SK-N-SH (cell line): ENCODE results near the gene TSR2. TPM values are rescaled to one million over a fixed set of nuclear protein-coding genes. Genes with fewer than 3 reads are reported as not detected.

Experiments used
- CTCF ChIA-PET: fragments of 300-600, 350-600 bp; formaldehyde crosslinking; extraction: SDS; loops from one replicate; lab custom pipeline; 2021; lab: Yijun Ruan, JAX
- POLR2A ChIA-PET: fragments of 350-600 bp; sonication (Branson Sonifier 250); formaldehyde crosslinking; extraction: SDS; loops from one replicate; lab custom pipeline; 2020; ENCODE audit warnings: antibody characterized with exemption, inconsistent platforms; lab: Yijun Ruan, JAX
- DNase-seq: peaks from one replicate; pipeline ENCODE4 v3.0.0; 2012
- H2AFZ ChIP-seq: fragments of 200-600 bp; sonication (generic); 2 replicates; pipeline ENCODE4 v1.8.1; 2016; ENCODE audit warnings: antibody characterized with exemption, mild to moderate bottlenecking, low read depth
- H3F3A ChIP-seq: fragments of 200-600 bp; sonication (generic); replicated peaks from 2 replicates; pipeline ENCODE3; 2016; ENCODE audit warnings: antibody characterized with exemption, mild to moderate bottlenecking; ENCODE audit not compliant: insufficient read depth
- H3K27ac ChIP-seq, 2 experiments: fragments of 200-500 bp in 1 of 2; fragments of 200-600 bp in 1 of 2; sonication (Bioruptor generic) in 1 of 2; sonication (generic), shearing (Covaris generic) in 1 of 2; 2 replicates each; pipeline versions ENCODE4 v1.5.1 to v1.6.1; 2014 to 2016; ENCODE audit warnings: low read depth in 2 of 2, inconsistent platforms in 1 of 2, low read length in 1 of 2, mild to moderate bottlenecking in 1 of 2, mixed read lengths in 1 of 2
- H3K27me3 ChIP-seq: fragments of 200-600 bp; sonication (generic), shearing (Covaris generic); 2 replicates; pipeline ENCODE4 v1.6.1; 2016; ENCODE audit warnings: mixed run types; ENCODE audit not compliant: insufficient read depth
- H3K36me3 ChIP-seq, 2 experiments: fragments of 200-500 bp in 1 of 2; fragments of 200-600 bp in 1 of 2; sonication (Bioruptor generic) in 1 of 2; sonication (generic) in 1 of 2; replicated peaks in 1 of 2; 2 replicates each; pipeline versions ENCODE3 to v1.5.1; 2014 to 2016; ENCODE audit warnings: low read length in 1 of 2, mild to moderate bottlenecking in 1 of 2; ENCODE audit not compliant: insufficient read depth in 2 of 2, control insufficient read depth in 1 of 2
- H3K4me1 ChIP-seq, 2 experiments: fragments of 200-500 bp in 1 of 2; fragments of 200-600 bp in 1 of 2; sonication (Bioruptor generic) in 1 of 2; sonication (generic), shearing (Covaris generic) in 1 of 2; 2 replicates each; pipeline versions ENCODE4 v1.5.1 to v1.6.1; 2014 to 2016; ENCODE audit warnings: low read depth in 1 of 2, low read length in 1 of 2, mixed run types in 1 of 2; ENCODE audit not compliant: insufficient read depth in 2 of 2, control insufficient read depth in 1 of 2
- H3K4me2 ChIP-seq: fragments of 200-600 bp; sonication (generic), shearing (Covaris generic); 2 replicates; pipeline ENCODE4 v1.6.1; 2017; ENCODE audit warnings: mixed run types
- H3K4me3 ChIP-seq, 2 experiments: fragments of 200-500 bp in 1 of 2; fragments of 200-600 bp in 1 of 2; sonication (Bioruptor generic) in 1 of 2; sonication (generic), shearing (Covaris generic) in 1 of 2; 2 replicates each; pipeline versions ENCODE4 v1.5.1 to v1.8.1; 2014 to 2016; ENCODE audit warnings: low read depth in 2 of 2, inconsistent platforms in 1 of 2, low read length in 1 of 2, mild to moderate bottlenecking in 1 of 2, mixed read lengths in 1 of 2, moderate library complexity in 1 of 2
- H3K79me2 ChIP-seq: fragments of 200-600 bp; sonication (generic); 2 replicates; pipeline ENCODE4 v1.8.1; 2017; ENCODE audit warnings: mild to moderate bottlenecking; ENCODE audit not compliant: insufficient read depth
- H3K9ac ChIP-seq: fragments of 200-600 bp; sonication (generic); 2 replicates; pipeline ENCODE4 v1.6.1; 2017; ENCODE audit warnings: mixed run types
- H3K9me2 ChIP-seq: fragments of 200-600 bp; sonication (generic); 2 replicates; pipeline ENCODE4 v1.6.1; 2017; ENCODE audit warnings: mixed run types
- H3K9me3 ChIP-seq: fragments of 200-600 bp; sonication (generic); 2 replicates; pipeline ENCODE4 v1.6.1; 2017; ENCODE audit warnings: mixed run types, mild to moderate bottlenecking, moderate library complexity
- H4K20me1 ChIP-seq: fragments of 200-600 bp; sonication (generic); 2 replicates; pipeline ENCODE4 v1.6.1; 2017; ENCODE audit warnings: mild to moderate bottlenecking, mixed run types; ENCODE audit not compliant: insufficient read depth
- ELF1 ChIP-seq: IDR thresholded peaks from 2 replicates; pipeline ENCODE4 v1.4.0; 2012
- EP300 ChIP-seq, 2 experiments: IDR thresholded peaks; 2 replicates each; pipeline versions ENCODE4 v1.4.0 to v1.6.1; 2012; ENCODE audit warnings: borderline replicate concordance in 1 of 2, low read depth in 1 of 2, low read length in 1 of 2
- EZH2phosphoT487 ChIP-seq: fragments of 200-600 bp; sonication (generic); IDR thresholded peaks from 2 replicates; pipeline ENCODE4 v1.6.1; 2017; ENCODE audit warnings: low read depth, mixed run types, mild to moderate bottlenecking, antibody characterized with exemption, moderate library complexity, borderline replicate concordance
- FOXJ3 ChIP-seq: sonication (generic); formaldehyde crosslinking; IDR thresholded peaks from 2 replicates; pipeline ENCODE4 v1.5.1; 2020; ENCODE audit warnings: mild to moderate bottlenecking, missing genetic modification reagents
- FOXM1 ChIP-seq: IDR thresholded peaks from 2 replicates; pipeline ENCODE4 v1.4.0; 2012; ENCODE audit warnings: low read depth, mild to moderate bottlenecking
- GABPA ChIP-seq: IDR thresholded peaks from 2 replicates; pipeline ENCODE4 v1.4.0; 2012; ENCODE audit warnings: low read depth, mild to moderate bottlenecking
- MAX ChIP-seq: IDR thresholded peaks from 2 replicates; pipeline ENCODE4 v1.4.0; 2012; ENCODE audit warnings: low read depth
- MEF2A ChIP-seq: IDR thresholded peaks from 2 replicates; pipeline ENCODE4 v1.4.0; 2012; ENCODE audit warnings: low read depth, borderline replicate concordance
- MXI1 ChIP-seq: IDR thresholded peaks from 2 replicates; pipeline ENCODE4 v1.6.1; 2012; ENCODE audit warnings: mild to moderate bottlenecking, low read depth, low read length, improper control_type of control experiment
- NFIC ChIP-seq: IDR thresholded peaks from 2 replicates; pipeline ENCODE4 v1.4.0; 2012; ENCODE audit warnings: borderline replicate concordance
- PBX3 ChIP-seq: IDR thresholded peaks from 2 replicates; pipeline ENCODE4; 2012
- RCOR1 ChIP-seq: fragments of 150-350 bp; IDR thresholded peaks from 2 replicates; pipeline ENCODE4 v1.6.1; 2017; ENCODE audit warnings: antibody characterized with exemption, low read length
- REST ChIP-seq: IDR thresholded peaks from 2 replicates; pipeline ENCODE4 v1.6.1; 2012; ENCODE audit warnings: mild to moderate bottlenecking, low read depth, low read length, moderate library complexity
- RFX5 ChIP-seq: IDR thresholded peaks from 2 replicates; pipeline ENCODE4 v1.6.1; 2012; ENCODE audit warnings: mild to moderate bottlenecking, improper control_type of control experiment, low read length
- SMC3 ChIP-seq: IDR thresholded peaks from 2 replicates; pipeline ENCODE4 v1.6.1; 2012; ENCODE audit warnings: low read depth, low read length, improper control_type of control experiment
- TAF1 ChIP-seq: IDR thresholded peaks from 2 replicates; pipeline ENCODE4 v1.6.1; 2012; ENCODE audit warnings: low read depth, mild to moderate bottlenecking, low read length, moderate library complexity, borderline replicate concordance
- TCF12 ChIP-seq: IDR thresholded peaks from 2 replicates; pipeline ENCODE4 v1.4.0; 2012
- USF2 ChIP-seq: fragments of 150-350 bp; IDR thresholded peaks from 2 replicates; pipeline ENCODE4 v1.6.1; 2017; ENCODE audit warnings: antibody characterized with exemption, low read length, low read depth, borderline replicate concordance
- YY1 ChIP-seq: IDR thresholded peaks from 2 replicates; pipeline ENCODE4 v1.4.0; 2012; ENCODE audit warnings: low read depth, mild to moderate bottlenecking
- WGBS: methylation state at CpG from one replicate; pipeline ENCODE4 v1.1.6; 2017; ENCODE audit warnings: low lambda C conversion rate; 5-methylcytosine and 5-hydroxymethylcytosine counted together
- polyA plus RNA-seq, 3 experiments: library from polyadenylated mRNA; depleted of rRNA; stranded (reverse); fragments of >200 nt; gene quantifications; 2 replicates each; pipeline ENCODE4 v1.2.3, GENCODE V29; 2012
- TF ChIP-seq, protein P1 (sequence below): fragments of 200-600 bp; sonication (generic); IDR thresholded peaks from 2 replicates; pipeline ENCODE4 v1.6.1; 2017; ENCODE audit warnings: antibody characterized with exemption, mild to moderate bottlenecking, moderate library complexity

Gene TSR2
- polyA plus RNA-seq, 1 of the 3 experiments (the other 2 are of a cell fraction), result 32.8 TPM

DNA sequence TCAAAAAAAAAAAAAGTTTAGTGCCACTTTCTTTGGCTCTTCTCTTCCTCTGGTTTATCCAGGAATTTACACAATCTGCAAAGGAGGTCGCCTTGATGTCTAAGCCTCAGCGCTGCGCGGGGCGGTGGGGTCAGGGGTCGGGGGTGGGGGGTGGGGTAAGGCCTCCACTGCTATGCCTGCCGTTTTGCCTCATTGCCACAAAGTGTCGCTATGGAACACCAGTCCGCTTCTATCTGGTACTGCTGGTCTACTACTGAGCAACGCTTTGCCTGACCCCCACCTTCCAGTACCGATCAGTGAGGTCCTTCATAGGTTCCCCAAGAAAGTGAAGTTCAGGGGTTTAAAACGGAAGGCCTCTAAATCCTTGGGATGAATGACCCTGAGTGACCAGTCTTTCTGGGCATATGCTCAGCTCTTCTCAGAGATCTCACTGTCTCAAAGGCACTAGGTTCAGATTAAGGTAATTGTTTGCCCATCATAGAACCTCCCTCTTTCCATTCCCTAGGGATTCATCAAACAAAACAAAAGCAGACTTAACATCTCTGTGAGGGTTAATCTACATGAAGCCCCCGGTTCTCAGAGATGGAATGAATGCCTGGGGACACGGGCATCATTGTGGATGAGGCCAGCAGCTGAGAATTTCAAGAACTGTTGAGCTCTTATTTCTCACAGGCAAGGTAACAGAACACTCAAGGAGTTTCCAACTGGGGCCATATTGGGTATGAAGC is 16.9 kb upstream of the TSR2 start:
- no peaks in the 10 kb centered on the region for H3K4me1 ChIP-seq
- no peak overlapping the region for H3K27ac ChIP-seq
- H2AFZ ChIP-seq, result no peak overlapping the region
- 45% methylated on average over 10 of the region's 14 CpGs for WGBS
- TF ChIP-seq USF2, result no peak
- no peak for TF ChIP-seq REST
- TF ChIP-seq NFIC, result no peak
- TF ChIP-seq RFX5, result no peak
- TF ChIP-seq MEF2A, result no peak
- no peak for TF ChIP-seq TAF1
- TF ChIP-seq, protein P1, sequence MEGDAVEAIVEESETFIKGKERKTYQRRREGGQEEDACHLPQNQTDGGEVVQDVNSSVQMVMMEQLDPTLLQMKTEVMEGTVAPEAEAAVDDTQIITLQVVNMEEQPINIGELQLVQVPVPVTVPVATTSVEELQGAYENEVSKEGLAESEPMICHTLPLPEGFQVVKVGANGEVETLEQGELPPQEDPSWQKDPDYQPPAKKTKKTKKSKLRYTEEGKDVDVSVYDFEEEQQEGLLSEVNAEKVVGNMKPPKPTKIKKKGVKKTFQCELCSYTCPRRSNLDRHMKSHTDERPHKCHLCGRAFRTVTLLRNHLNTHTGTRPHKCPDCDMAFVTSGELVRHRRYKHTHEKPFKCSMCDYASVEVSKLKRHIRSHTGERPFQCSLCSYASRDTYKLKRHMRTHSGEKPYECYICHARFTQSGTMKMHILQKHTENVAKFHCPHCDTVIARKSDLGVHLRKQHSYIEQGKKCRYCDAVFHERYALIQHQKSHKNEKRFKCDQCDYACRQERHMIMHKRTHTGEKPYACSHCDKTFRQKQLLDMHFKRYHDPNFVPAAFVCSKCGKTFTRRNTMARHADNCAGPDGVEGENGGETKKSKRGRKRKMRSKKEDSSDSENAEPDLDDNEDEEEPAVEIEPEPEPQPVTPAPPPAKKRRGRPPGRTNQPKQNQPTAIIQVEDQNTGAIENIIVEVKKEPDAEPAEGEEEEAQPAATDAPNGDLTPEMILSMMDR, result no peak
- no peak for TF ChIP-seq PBX3
- TF ChIP-seq RCOR1, result no peak
- no peak for TF ChIP-seq EP300 (IDR thresholded peaks at IDR 0.05; ENCODE audit: borderline replicate concordance in 1 of 2, low read depth in 1 of 2, low read length in 1 of 2)
- no peak for TF ChIP-seq GABPA
- no peak for TF ChIP-seq ELF1
- no peak for TF ChIP-seq EZH2phosphoT487
- no peak for TF ChIP-seq TCF12
- TF ChIP-seq MXI1, result no peak
- no peak for TF ChIP-seq MAX
- no peak for TF ChIP-seq SMC3
- TF ChIP-seq FOXJ3, result no peak
- TF ChIP-seq YY1, result no peak
- no peak for TF ChIP-seq FOXM1
- H3K9me2 ChIP-seq, result no peaks in the 10 kb centered on the region
- no peaks in the 10 kb centered on the region for H3K9me3 ChIP-seq
- H4K20me1 ChIP-seq, result no peaks in the 10 kb centered on the region
- no peak for DNase-seq
- H3K79me2 ChIP-seq, result no peaks in the 10 kb centered on the region
- no peaks in the 10 kb centered on the region for H3K27me3 ChIP-seq
- H3K4me3 ChIP-seq, result no peak overlapping the region
- CTCF ChIA-PET, result no interaction called here
- H3K4me2 ChIP-seq, result no peak overlapping the region
- no peaks in the 10 kb centered on the region for H3F3A ChIP-seq
- no peak overlapping the region for H3K9ac ChIP-seq
- H3K36me3 ChIP-seq, result no peaks in the 10 kb centered on the region
- POLR2A ChIA-PET, result no interaction called here
